HCT116 (cell line): ENCODE data around the gene CD40. TPM values are rescaled to one million over a fixed set of nuclear protein-coding genes. Genes with fewer than 3 reads are reported as not detected.

Source experiments
- ATAC-seq: fragments of 200-7000 bp; cut with Tn5 transposase; 2 replicates; pipeline ENCODE4 v1.9.1; 2020; ENCODE audit warnings: mild to moderate bottlenecking, moderate library complexity
- BruUV-seq: library from RNA; stranded (reverse); fragments of 400-500 nt; replicated peaks from 2 replicates; lab custom pipeline; 2021; lab: Mats Ljungman, UMichigan
- CTCF ChIA-PET: fragments of 300-600 bp; sonication (Branson Sonifier 250); formaldehyde crosslinking; loops from one replicate; lab custom pipeline; 2021; ENCODE audit warnings: antibody characterized with exemption; lab: Charles Lee
- POLR2A ChIA-PET: fragments of 300-600, 350-600 bp; sonication (Branson Sonifier 250); formaldehyde crosslinking; loops from one replicate; lab custom pipeline; 2021; ENCODE audit warnings: antibody characterized with exemption; lab: Charles Lee
- RAD21 ChIA-PET, 2 experiments: fragments of 300-600 bp; sonication (Branson Sonifier 250); formaldehyde crosslinking; loops; one replicate each; lab custom pipeline; 2023; ENCODE audit warnings: low total read pairs in 2 of 2; ENCODE audit not compliant: uncharacterized antibody in 2 of 2, unreplicated experiment in 2 of 2, low non-redundant PET in 1 of 2; lab: Charles Lee
- DNase-seq: peaks from one replicate; pipeline ENCODE4 v3.0.0-alpha.2; 2010; ENCODE audit warnings: low read depth, low spot score
- H2AFZ ChIP-seq: fragments of 200-600 bp; shearing (Covaris generic), sonication (generic); 2 replicates; pipeline ENCODE4 v1.6.1; 2017; ENCODE audit warnings: low read depth, mixed run types, mixed read lengths, antibody characterized with exemption, low read length; ENCODE audit not compliant: poor library complexity, severe bottlenecking
- H3K27ac ChIP-seq: 2 replicates; pipeline ENCODE4 v1.5.1; 2012; ENCODE audit warnings: low read depth, low read length
- H3K27me3 ChIP-seq: fragments of 200-600 bp; sonication (generic); 2 replicates; pipeline ENCODE4 v1.6.1; 2016; ENCODE audit warnings: mixed run types, low read length, mixed read lengths; ENCODE audit not compliant: insufficient read depth
- H3K36me3 ChIP-seq, 2 experiments: fragments of 200-500 bp in 1 of 2; fragments of 200-600 bp in 1 of 2; sonication (Bioruptor generic) in 1 of 2; sonication (generic) in 1 of 2; 2 replicates each; pipeline versions ENCODE4 v1.5.1 to v1.6.1; 2014 to 2016; ENCODE audit warnings: low read length in 2 of 2, inconsistent platforms in 1 of 2, mixed read lengths in 1 of 2, mixed run types in 1 of 2; ENCODE audit not compliant: insufficient read depth in 2 of 2, control insufficient read depth in 1 of 2
- H3K4me1 ChIP-seq, 2 experiments: fragments of 200-600 bp in 1 of 2; sonication (generic) in 1 of 2; 2 replicates each; pipeline versions ENCODE4 v1.5.1 to v1.6.1; 2012 to 2017; ENCODE audit warnings: low read length in 2 of 2, inconsistent platforms in 1 of 2, mild to moderate bottlenecking in 1 of 2, mixed read lengths in 1 of 2, mixed run types in 1 of 2, moderate library complexity in 1 of 2; ENCODE audit not compliant: insufficient read depth in 2 of 2, control insufficient read depth in 1 of 2
- H3K4me2 ChIP-seq: fragments of 200-600 bp; sonication (generic); 2 replicates; pipeline ENCODE4 v1.6.1; 2017; ENCODE audit warnings: mixed run types, low read length, mixed read lengths
- H3K4me3 ChIP-seq, 2 experiments: fragments of 200-600 bp in 1 of 2; sonication (generic) in 1 of 2; replicated peaks in 1 of 2; 2 replicates each; pipeline ENCODE4 v1.5.1; 2011 to 2016; ENCODE audit warnings: low read length in 2 of 2, control low read depth in 1 of 2, low read depth in 1 of 2, mild to moderate bottlenecking in 1 of 2, mixed read lengths in 1 of 2, mixed run types in 1 of 2
- H3K79me2 ChIP-seq: fragments of 200-600 bp; sonication (generic); 2 replicates; pipeline ENCODE4 v1.6.1; 2017; ENCODE audit warnings: mild to moderate bottlenecking, mixed run types, low read length, moderate library complexity, mixed read lengths; ENCODE audit not compliant: insufficient read depth
- H3K9ac ChIP-seq: fragments of 200-600 bp; sonication (generic); 2 replicates; pipeline ENCODE4 v1.6.1; 2016; ENCODE audit warnings: low read length, mixed read lengths
- H3K9me2 ChIP-seq: fragments of 200-600 bp; sonication (generic), shearing (Covaris generic); 2 replicates; pipeline ENCODE4 v1.6.1; 2017; ENCODE audit warnings: mixed run types, mild to moderate bottlenecking, moderate library complexity; ENCODE audit not compliant: insufficient read depth
- H3K9me3 ChIP-seq, 2 experiments: fragments of 200-500 bp in 1 of 2; fragments of 200-600 bp in 1 of 2; sonication (Bioruptor generic) in 1 of 2; sonication (generic) in 1 of 2; 2 replicates each; pipeline ENCODE4 v1.6.1; 2014 to 2017; ENCODE audit warnings: low read length in 2 of 2, mixed read lengths in 2 of 2, inconsistent platforms in 1 of 2, low read depth in 1 of 2, mild to moderate bottlenecking in 1 of 2, mixed run types in 1 of 2, moderate library complexity in 1 of 2; ENCODE audit not compliant: control insufficient read depth in 1 of 2, insufficient read depth in 1 of 2
- H4K20me1 ChIP-seq: fragments of 200-600 bp; sonication (generic), shearing (Covaris generic); 2 replicates; pipeline ENCODE4 v1.6.1; 2017; ENCODE audit warnings: mixed run types, mild to moderate bottlenecking, moderate library complexity; ENCODE audit not compliant: insufficient read depth
- EGR1 ChIP-seq: IDR thresholded peaks from 2 replicates; pipeline ENCODE4 v1.6.1; 2012; ENCODE audit warnings: low read depth
- EZH2phosphoT487 ChIP-seq: fragments of 200-600 bp; IDR thresholded peaks from 2 replicates; pipeline ENCODE4 v1.6.1; 2018; ENCODE audit warnings: antibody characterized with exemption, borderline replicate concordance
- JUND ChIP-seq: IDR thresholded peaks from 2 replicates; pipeline ENCODE4 v1.6.1; 2012
- SP1 ChIP-seq: IDR thresholded peaks from 2 replicates; pipeline ENCODE4 v1.6.1; 2012; ENCODE audit warnings: low read depth
- SRF ChIP-seq: IDR thresholded peaks from 2 replicates; pipeline ENCODE4 v1.6.1; 2012; ENCODE audit warnings: low read depth
- TCF7L2 ChIP-seq: IDR thresholded peaks from 2 replicates; pipeline ENCODE4 v1.7.0; 2011; ENCODE audit warnings: borderline replicate concordance, inconsistent platforms; ENCODE audit not compliant: insufficient read depth, insufficient read length; ENCODE audit errors: extremely low read depth
- YY1 ChIP-seq: IDR thresholded peaks from 2 replicates; pipeline ENCODE4 v1.6.1; 2011; ENCODE audit warnings: low read length, low read depth, moderate library complexity, mild to moderate bottlenecking; ENCODE audit not compliant: insufficient replicate concordance; ENCODE audit errors: extremely low read depth
- intact Hi-C: fragments of 100-400 bp; cut with micrococcal nuclease; formaldehyde crosslinking; loops from 2 replicates; pipeline ENCODE4 v1.10.0; 2022
- total RNA-seq: library from RNA; stranded (reverse); gene quantifications from one replicate; pipeline ENCODE4 v1.2.1, GENCODE V29; 2021; ENCODE audit not compliant: unreplicated experiment
- TF ChIP-seq, protein P1 (sequence below), 3 experiments: fragments of 200-600 bp in 1 of 3; sonication (generic) in 1 of 3; IDR thresholded peaks in 2 of 3; conservative IDR thresholded peaks in 1 of 3; 2 replicates each; pipeline ENCODE4 v1.5.1; 2012 to 2017; ENCODE audit warnings: low read depth in 2 of 3, low read length in 2 of 3, antibody characterized with exemption in 1 of 3, borderline replicate concordance in 1 of 3, control low read depth in 1 of 3, mild to moderate bottlenecking in 1 of 3, mixed read lengths in 1 of 3, mixed run types in 1 of 3, moderate library complexity in 1 of 3; ENCODE audit not compliant: insufficient read depth in 1 of 3
- TF ChIP-seq, protein P2 (sequence below): IDR thresholded peaks from 2 replicates; pipeline ENCODE4 v1.6.1; 2012
- TF ChIP-seq, protein P3 (sequence below): IDR thresholded peaks from 2 replicates; pipeline ENCODE4 v1.6.1; 2011; ENCODE audit warnings: mild to moderate bottlenecking, low read length, moderate library complexity; ENCODE audit not compliant: insufficient replicate concordance; ENCODE audit errors: extremely low read depth

CD40 gene
- total RNA-seq, 1 experiment from 2014 or later: 21.3 TPM

DNA sequence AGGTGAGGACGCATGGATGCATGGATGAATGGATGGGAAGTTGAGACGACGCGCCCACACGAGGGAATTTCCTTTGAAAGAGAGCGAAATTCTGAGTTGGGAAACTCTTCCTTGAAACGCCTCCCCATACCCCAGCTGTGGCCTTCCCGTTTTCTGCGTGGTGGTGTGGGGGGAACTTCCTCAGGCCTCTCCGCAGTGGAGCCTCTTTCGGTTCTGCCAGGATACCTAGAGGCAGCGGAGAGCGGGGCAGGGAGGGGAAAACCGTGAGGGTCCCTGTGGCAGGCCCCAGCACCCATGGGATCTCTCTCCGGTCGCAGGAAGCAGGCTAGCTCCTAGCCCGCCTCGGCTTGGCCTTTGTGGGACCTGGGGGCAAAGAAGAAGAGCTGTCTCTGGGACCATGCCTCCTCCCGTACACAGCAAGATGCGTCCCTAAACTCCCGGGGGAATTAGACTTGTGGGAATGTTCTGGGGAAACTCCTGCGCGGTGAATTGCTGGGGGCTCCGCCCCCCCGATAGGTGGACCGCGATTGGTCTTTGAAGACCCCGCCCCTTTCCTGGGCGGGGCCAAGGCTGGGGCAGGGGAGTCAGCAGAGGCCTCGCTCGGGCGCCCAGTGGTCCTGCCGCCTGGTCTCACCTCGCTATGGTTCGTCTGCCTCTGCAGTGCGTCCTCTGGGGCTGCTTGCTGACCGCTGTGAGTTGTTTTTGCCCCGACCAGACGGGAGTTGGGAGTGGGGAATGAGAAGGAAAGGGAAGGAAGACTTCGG is at the start of gene CD40 (continued):
- TF ChIP-seq, protein P1, sequence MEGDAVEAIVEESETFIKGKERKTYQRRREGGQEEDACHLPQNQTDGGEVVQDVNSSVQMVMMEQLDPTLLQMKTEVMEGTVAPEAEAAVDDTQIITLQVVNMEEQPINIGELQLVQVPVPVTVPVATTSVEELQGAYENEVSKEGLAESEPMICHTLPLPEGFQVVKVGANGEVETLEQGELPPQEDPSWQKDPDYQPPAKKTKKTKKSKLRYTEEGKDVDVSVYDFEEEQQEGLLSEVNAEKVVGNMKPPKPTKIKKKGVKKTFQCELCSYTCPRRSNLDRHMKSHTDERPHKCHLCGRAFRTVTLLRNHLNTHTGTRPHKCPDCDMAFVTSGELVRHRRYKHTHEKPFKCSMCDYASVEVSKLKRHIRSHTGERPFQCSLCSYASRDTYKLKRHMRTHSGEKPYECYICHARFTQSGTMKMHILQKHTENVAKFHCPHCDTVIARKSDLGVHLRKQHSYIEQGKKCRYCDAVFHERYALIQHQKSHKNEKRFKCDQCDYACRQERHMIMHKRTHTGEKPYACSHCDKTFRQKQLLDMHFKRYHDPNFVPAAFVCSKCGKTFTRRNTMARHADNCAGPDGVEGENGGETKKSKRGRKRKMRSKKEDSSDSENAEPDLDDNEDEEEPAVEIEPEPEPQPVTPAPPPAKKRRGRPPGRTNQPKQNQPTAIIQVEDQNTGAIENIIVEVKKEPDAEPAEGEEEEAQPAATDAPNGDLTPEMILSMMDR (IDR thresholded peaks at IDR 0.05 in 2 of 3, conservative IDR thresholded peaks at IDR 0.05 in 1 of 3; ENCODE audit: borderline replicate concordance in 1 of 3, insufficient read depth in 1 of 3, low read depth in 2 of 3, low read length in 2 of 3): no peak
- TF ChIP-seq, protein P2, sequence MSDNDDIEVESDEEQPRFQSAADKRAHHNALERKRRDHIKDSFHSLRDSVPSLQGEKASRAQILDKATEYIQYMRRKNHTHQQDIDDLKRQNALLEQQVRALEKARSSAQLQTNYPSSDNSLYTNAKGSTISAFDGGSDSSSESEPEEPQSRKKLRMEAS: no peak
- TF ChIP-seq SP1 (0 out of 2 replicates have a peak, but pooled peaks have one; percentile 28), EZH2phosphoT487 (no peak)

DNA sequence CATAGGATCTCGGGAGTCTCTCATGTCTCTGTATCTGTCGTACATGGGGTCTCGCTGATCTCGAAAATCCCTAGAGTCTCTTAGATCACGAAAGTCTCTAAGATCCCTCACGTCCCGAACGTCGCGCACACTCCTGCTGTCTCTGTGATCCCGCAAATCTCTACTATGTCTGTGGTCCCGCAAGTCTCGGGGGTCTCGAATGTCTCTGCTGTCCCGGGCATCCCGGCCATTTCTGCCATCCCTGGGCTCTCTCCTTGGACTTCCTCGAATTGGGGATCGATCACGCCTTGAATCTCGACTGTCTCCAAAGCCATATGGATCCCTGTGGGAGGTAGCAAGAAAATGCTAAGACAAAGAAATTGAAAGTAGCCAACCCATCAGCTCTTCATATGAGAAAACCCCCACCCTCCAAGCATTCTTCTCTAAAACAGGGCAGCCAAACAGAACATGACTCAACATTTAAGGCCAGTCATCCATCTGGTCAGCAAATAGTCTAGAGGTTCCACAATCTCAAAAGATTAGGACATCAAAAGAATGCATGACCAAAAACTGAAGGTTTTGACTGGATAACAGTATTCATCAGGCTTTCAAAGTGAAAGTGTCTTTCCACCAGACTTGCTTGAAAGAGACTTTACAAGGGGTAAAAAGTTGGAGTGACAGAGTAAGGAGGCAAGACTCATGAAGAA is 47.8 kb upstream of the CD40 start:
- Histone ChIP-seq H4K20me1 (no peaks in the 10 kb centered on the region), H3K27me3 (no peaks in the 10 kb centered on the region), H3K4me2 (no peak overlapping the region), H3K36me3 (peaks cover 46 to 52% of the 10 kb centered on the region in 2 experiments), H3K27ac (no peak overlapping the region), H3K9me3 (no peaks in the 10 kb centered on the region), H3K4me1 (no peaks in the 10 kb centered on the region), H2AFZ (no peak overlapping the region), H3K4me3 (no peak overlapping the region), H3K9me2 (no peaks in the 10 kb centered on the region), H3K79me2 (peaks cover 7% of the 10 kb centered on the region; the same call in 1 of the 2 replicates), H3K9ac (no peak overlapping the region)
- no peak for ATAC-seq
- POLR2A ChIA-PET: no interaction called here
- TF ChIP-seq, protein P3, sequence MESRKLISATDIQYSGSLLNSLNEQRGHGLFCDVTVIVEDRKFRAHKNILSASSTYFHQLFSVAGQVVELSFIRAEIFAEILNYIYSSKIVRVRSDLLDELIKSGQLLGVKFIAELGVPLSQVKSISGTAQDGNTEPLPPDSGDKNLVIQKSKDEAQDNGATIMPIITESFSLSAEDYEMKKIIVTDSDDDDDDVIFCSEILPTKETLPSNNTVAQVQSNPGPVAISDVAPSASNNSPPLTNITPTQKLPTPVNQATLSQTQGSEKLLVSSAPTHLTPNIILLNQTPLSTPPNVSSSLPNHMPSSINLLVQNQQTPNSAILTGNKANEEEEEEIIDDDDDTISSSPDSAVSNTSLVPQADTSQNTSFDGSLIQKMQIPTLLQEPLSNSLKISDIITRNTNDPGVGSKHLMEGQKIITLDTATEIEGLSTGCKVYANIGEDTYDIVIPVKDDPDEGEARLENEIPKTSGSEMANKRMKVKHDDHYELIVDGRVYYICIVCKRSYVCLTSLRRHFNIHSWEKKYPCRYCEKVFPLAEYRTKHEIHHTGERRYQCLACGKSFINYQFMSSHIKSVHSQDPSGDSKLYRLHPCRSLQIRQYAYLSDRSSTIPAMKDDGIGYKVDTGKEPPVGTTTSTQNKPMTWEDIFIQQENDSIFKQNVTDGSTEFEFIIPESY: no peak
- TF ChIP-seq TCF7L2 (no peak), YY1 (no peak), JUND (no peak), EGR1 (no peak), SRF (no peak)
- TF ChIP-seq, protein P2: no peak
- CTCF ChIA-PET: no interaction called here
- RAD21 ChIA-PET: no interaction called here
- intact Hi-C loops: no loop called here
- DNase-seq: no peak
- BruUV-seq: no TSS peak
